Neural cell (in vitro differentiated cells): ENCODE results near the gene VPS33A. TPM values are rescaled to one million over a fixed set of nuclear protein-coding genes. Genes with fewer than 3 reads are reported as not detected.
A peak's percentile ranks its signal among the peaks of the same experiment; 100 is the strongest.

ENCODE experiments used
- H2AFZ ChIP-seq: fragments of 200-600, 300-800 bp; sonication (generic), shearing (Covaris generic); 2 replicates; pipeline ENCODE4 v1.6.0; 2014; ENCODE audit warnings: low read depth, mild to moderate bottlenecking, antibody characterized with exemption, low read length, moderate library complexity
- H3F3A ChIP-seq: fragments of 200-600 bp; shearing (Covaris generic); 2 replicates; pipeline ENCODE4 v1.6.1; 2016; ENCODE audit warnings: mild to moderate bottlenecking, moderate library complexity, mixed read lengths, antibody characterized with exemption, low read length; ENCODE audit not compliant: insufficient read depth, poor library complexity, severe bottlenecking
- H3K27ac ChIP-seq: fragments of 200-600, 300-800 bp; sonication (generic), shearing (Covaris generic); 2 replicates; pipeline ENCODE4 v1.5.1; 2014; ENCODE audit warnings: mild to moderate bottlenecking, low read length, moderate library complexity
- H3K27me3 ChIP-seq: fragments of 300-800, 200-600 bp; sonication (generic), shearing (Covaris generic); 2 replicates; pipeline ENCODE4 v1.6.0; 2014; ENCODE audit warnings: mild to moderate bottlenecking, low read depth, low read length, moderate library complexity; ENCODE audit not compliant: insufficient read depth
- H3K36me3 ChIP-seq: fragments of 300-800, 200-600 bp; sonication (generic), shearing (Covaris generic); 2 replicates; pipeline ENCODE4 v1.5.1; 2014; ENCODE audit warnings: mild to moderate bottlenecking, antibody characterized with exemption, low read length, moderate library complexity; ENCODE audit not compliant: insufficient read depth
- H3K4me2 ChIP-seq: fragments of 300-800, 200-600 bp; sonication (generic), shearing (Covaris generic); 2 replicates; pipeline ENCODE4 v1.6.0; 2014; ENCODE audit warnings: mild to moderate bottlenecking, low read length
- H3K4me3 ChIP-seq: fragments of 300-800, 200-600 bp; sonication (generic), shearing (Covaris generic); 2 replicates; pipeline ENCODE4 v1.5.1; 2014; ENCODE audit warnings: mild to moderate bottlenecking, low read length, moderate library complexity
- H3K79me2 ChIP-seq: fragments of 200-600 bp; shearing (Covaris generic); replicated peaks from 2 replicates; pipeline ENCODE4 v1.6.0; 2014; ENCODE audit warnings: mild to moderate bottlenecking, low read length, moderate library complexity; ENCODE audit not compliant: insufficient read depth
- H3K9ac ChIP-seq: fragments of 300-800, 200-600 bp; sonication (generic), shearing (Covaris generic); 2 replicates; pipeline ENCODE4 v1.6.1; 2016; ENCODE audit warnings: mild to moderate bottlenecking, low read length, mixed read lengths
- H3K9me2 ChIP-seq: fragments of 200-600 bp; shearing (Covaris generic); 2 replicates; pipeline ENCODE4 v1.6.1; 2016; ENCODE audit warnings: mild to moderate bottlenecking, low read length, mixed read lengths; ENCODE audit not compliant: insufficient read depth
- H3K9me3 ChIP-seq: fragments of 200-600, 300-800 bp; sonication (generic), shearing (Covaris generic); 2 replicates; pipeline ENCODE4 v1.6.1; 2016; ENCODE audit warnings: mild to moderate bottlenecking, mixed run types, low read length, moderate library complexity, mixed read lengths
- H4K20me1 ChIP-seq: fragments of 200-600 bp; shearing (Covaris generic); 2 replicates; pipeline ENCODE4 v1.6.1; 2016; ENCODE audit warnings: mild to moderate bottlenecking, mixed run types; ENCODE audit not compliant: insufficient read depth
- EP300 ChIP-seq: fragments of 450-650 bp; conservative IDR thresholded peaks from 2 replicates; pipeline ENCODE4 v1.6.1; 2014; ENCODE audit warnings: antibody characterized with exemption, mild to moderate bottlenecking, moderate library complexity; ENCODE audit not compliant: poor library complexity, severe bottlenecking
- EZH2 ChIP-seq: fragments of 200-600, 300-800 bp; shearing (Covaris generic), sonication (generic); IDR thresholded peaks from 2 replicates; pipeline ENCODE4 v1.6.1; 2014; ENCODE audit warnings: antibody characterized with exemption, low read length, borderline replicate concordance, mild to moderate bottlenecking; ENCODE audit not compliant: insufficient read depth, poor library complexity, severe bottlenecking
- MXI1 ChIP-seq: fragments of 450-650 bp; conservative IDR thresholded peaks from 2 replicates; pipeline ENCODE4 v1.6.1; 2014; ENCODE audit warnings: antibody characterized with exemption, mild to moderate bottlenecking; ENCODE audit not compliant: poor library complexity, severe bottlenecking
- POLR2AphosphoS5 ChIP-seq: IDR thresholded peaks from 2 replicates; pipeline ENCODE4 v1.6.1; 2012
- RAD21 ChIP-seq: fragments of 450-650 bp; conservative IDR thresholded peaks from 2 replicates; pipeline ENCODE4 v1.6.1; 2014; ENCODE audit warnings: antibody characterized with exemption, mild to moderate bottlenecking, moderate library complexity
- SMC3 ChIP-seq: fragments of 450-650 bp; conservative IDR thresholded peaks from 2 replicates; pipeline ENCODE4 v1.6.1; 2014; ENCODE audit warnings: antibody characterized with exemption, mild to moderate bottlenecking, moderate library complexity; ENCODE audit not compliant: poor library complexity
- TAF1 ChIP-seq: IDR thresholded peaks from 2 replicates; pipeline ENCODE4 v1.6.1; 2012; ENCODE audit warnings: low read depth
- polyA minus RNA-seq: library from RNA; depleted of rRNA, polyadenylated mRNA; stranded (reverse); fragments of >200 nt; gene quantifications from 2 replicates; pipeline ENCODE4 v1.2.3, GENCODE V29; 2014
- polyA plus RNA-seq: library from polyadenylated mRNA; depleted of rRNA; stranded (reverse); fragments of >200 nt; gene quantifications from 2 replicates; pipeline ENCODE4 v1.2.3, GENCODE V29; 2014
- TF ChIP-seq, protein P1 (sequence below): IDR thresholded peaks from 2 replicates; pipeline ENCODE4 v1.6.1; 2012; ENCODE audit warnings: borderline replicate concordance
- TF ChIP-seq, protein P2 (sequence below): fragments of 450-650 bp; IDR thresholded peaks from 2 replicates; pipeline ENCODE4 v1.5.1; 2014; ENCODE audit warnings: antibody characterized with exemption, mild to moderate bottlenecking, moderate library complexity; ENCODE audit not compliant: poor library complexity, severe bottlenecking

Gene VPS33A
- polyA plus RNA-seq (39.0 and 40.9 TPM in 2 replicates), polyA minus RNA-seq (38.7 and 49.7 TPM in 2 replicates)

DNA sequence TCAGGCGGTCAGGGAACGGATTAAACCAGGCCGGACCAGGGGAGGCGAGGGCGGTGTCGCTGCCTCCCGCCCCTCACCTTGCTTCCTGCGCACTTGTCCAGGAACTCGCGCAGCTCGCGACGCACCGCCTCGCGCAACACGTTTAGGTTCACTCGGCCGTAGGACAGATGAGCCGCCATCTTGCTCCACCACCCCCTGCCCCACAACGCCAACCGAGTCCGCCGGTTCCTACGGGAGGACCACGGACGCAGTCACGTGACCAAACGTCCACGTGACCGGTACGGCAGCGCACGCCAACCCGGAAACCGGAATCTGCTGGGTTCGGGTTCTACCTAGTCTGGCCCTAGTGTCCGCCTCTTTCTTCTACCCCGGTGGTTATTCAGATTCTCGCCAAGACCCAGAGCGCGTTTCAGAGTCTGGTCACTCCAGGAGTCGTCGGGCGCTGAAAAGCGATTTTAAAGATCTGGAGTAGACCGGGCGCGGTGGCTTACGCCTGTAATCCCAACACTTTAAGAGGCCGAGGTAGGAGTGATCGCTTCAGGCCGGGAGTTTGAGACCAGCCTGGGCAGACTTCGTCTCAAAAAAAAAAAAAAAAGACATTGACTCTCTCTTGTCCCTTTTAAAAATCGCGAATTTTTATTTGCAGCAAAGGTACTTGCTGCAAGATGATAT lies at the start of gene VPS33A:
VPS33A (minus strand) TSS at position 265 of the 672 bp plus-strand sequence; CDS start at position 179, 86 bp downstream.
- H3K9me2 ChIP-seq = no peaks in the 10 kb centered on the region
- H3K4me3 ChIP-seq = peak within 1 kb of the TSS; percentile 98
- H3K9ac ChIP-seq = peak within 1 kb of the TSS; percentile 89
- TF ChIP-seq MXI1 = peak; percentile 94
- peak; percentile 75 for TF ChIP-seq EP300
- TF ChIP-seq TAF1 = peak; percentile 66
- TF ChIP-seq, protein P1, sequence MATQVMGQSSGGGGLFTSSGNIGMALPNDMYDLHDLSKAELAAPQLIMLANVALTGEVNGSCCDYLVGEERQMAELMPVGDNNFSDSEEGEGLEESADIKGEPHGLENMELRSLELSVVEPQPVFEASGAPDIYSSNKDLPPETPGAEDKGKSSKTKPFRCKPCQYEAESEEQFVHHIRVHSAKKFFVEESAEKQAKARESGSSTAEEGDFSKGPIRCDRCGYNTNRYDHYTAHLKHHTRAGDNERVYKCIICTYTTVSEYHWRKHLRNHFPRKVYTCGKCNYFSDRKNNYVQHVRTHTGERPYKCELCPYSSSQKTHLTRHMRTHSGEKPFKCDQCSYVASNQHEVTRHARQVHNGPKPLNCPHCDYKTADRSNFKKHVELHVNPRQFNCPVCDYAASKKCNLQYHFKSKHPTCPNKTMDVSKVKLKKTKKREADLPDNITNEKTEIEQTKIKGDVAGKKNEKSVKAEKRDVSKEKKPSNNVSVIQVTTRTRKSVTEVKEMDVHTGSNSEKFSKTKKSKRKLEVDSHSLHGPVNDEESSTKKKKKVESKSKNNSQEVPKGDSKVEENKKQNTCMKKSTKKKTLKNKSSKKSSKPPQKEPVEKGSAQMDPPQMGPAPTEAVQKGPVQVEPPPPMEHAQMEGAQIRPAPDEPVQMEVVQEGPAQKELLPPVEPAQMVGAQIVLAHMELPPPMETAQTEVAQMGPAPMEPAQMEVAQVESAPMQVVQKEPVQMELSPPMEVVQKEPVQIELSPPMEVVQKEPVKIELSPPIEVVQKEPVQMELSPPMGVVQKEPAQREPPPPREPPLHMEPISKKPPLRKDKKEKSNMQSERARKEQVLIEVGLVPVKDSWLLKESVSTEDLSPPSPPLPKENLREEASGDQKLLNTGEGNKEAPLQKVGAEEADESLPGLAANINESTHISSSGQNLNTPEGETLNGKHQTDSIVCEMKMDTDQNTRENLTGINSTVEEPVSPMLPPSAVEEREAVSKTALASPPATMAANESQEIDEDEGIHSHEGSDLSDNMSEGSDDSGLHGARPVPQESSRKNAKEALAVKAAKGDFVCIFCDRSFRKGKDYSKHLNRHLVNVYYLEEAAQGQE = no peak
- TF ChIP-seq SMC3 = peak; percentile 38
- TF ChIP-seq RAD21 = no peak
- TF ChIP-seq, protein P2, sequence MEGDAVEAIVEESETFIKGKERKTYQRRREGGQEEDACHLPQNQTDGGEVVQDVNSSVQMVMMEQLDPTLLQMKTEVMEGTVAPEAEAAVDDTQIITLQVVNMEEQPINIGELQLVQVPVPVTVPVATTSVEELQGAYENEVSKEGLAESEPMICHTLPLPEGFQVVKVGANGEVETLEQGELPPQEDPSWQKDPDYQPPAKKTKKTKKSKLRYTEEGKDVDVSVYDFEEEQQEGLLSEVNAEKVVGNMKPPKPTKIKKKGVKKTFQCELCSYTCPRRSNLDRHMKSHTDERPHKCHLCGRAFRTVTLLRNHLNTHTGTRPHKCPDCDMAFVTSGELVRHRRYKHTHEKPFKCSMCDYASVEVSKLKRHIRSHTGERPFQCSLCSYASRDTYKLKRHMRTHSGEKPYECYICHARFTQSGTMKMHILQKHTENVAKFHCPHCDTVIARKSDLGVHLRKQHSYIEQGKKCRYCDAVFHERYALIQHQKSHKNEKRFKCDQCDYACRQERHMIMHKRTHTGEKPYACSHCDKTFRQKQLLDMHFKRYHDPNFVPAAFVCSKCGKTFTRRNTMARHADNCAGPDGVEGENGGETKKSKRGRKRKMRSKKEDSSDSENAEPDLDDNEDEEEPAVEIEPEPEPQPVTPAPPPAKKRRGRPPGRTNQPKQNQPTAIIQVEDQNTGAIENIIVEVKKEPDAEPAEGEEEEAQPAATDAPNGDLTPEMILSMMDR = no peak
- no peak for TF ChIP-seq EZH2
- peak; percentile 95 for TF ChIP-seq POLR2AphosphoS5
- peak within 1 kb of the TSS; percentile 96 for H2AFZ ChIP-seq
- no peaks in the 10 kb centered on the region for H3K9me3 ChIP-seq
- H3K36me3 ChIP-seq = no peaks in the 10 kb centered on the region
- H3K27me3 ChIP-seq = no peaks in the 10 kb centered on the region
- no peaks in the 10 kb centered on the region for H3K79me2 ChIP-seq
- no peaks in the 10 kb centered on the region for H4K20me1 ChIP-seq
- peak within 1 kb of the TSS; percentile 87 for H3K27ac ChIP-seq
- no peaks in the 10 kb centered on the region for H3F3A ChIP-seq
- peak within 1 kb of the TSS; percentile 90 for H3K4me2 ChIP-seq

DNA sequence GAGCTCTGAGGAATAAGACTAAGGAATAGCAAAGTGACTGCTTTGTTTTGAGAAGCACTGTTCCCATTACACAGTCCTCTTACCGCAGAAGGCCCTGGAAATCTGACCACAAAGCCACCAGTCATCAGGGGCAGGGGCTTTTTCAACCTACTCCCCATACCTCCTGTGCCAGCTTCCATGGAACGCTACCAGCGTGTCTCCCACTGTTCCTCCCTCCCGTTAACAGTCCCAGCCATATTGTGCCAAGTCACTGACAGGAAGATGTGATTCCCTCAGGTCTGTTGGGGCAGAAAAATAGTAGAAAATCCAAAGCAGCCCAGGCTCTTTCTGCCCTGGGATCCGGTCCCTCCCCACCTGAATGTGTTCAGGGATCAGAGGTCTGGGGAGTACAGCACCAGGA lies 46.6 kb upstream of the VPS33A start:
- Histone ChIP-seq H2AFZ (no peak overlapping the region), H4K20me1 (no peaks in the 10 kb centered on the region), H3K4me3 (no peak overlapping the region), H3K9me2 (no peaks in the 10 kb centered on the region), H3K4me2 (no peak overlapping the region), H3K9me3 (no peaks in the 10 kb centered on the region), H3F3A (no peaks in the 10 kb centered on the region), H3K27me3 (no peaks in the 10 kb centered on the region), H3K36me3 (no peaks in the 10 kb centered on the region), H3K9ac (no peak overlapping the region), H3K79me2 (no peaks in the 10 kb centered on the region), H3K27ac (no peak overlapping the region)
- TF ChIP-seq EP300 (no peak), EZH2 (no peak), POLR2AphosphoS5 (no peak), SMC3 (no peak), TAF1 (no peak), MXI1 (no peak), RAD21 (no peak)
- TF ChIP-seq, protein P2 = no peak
- TF ChIP-seq, protein P1 = no peak
